ENCODE data around the gene EPHA5. TPM values are rescaled to one million over a fixed set of nuclear protein-coding genes. Genes with fewer than 3 reads are reported as not detected.

Gene EPHA5
- total RNA-seq (under 1 TPM; 0.11 to 0.15 TPM), polyA plus RNA-seq (under 1 TPM in 1 of 2 donors, not detected in 1; 0.02 TPM)
- long read RNA-seq, donor 1 = 0 reads
- long read RNA-seq, donor 2, partial matches to known transcripts = 32 of 32 reads
- long read RNA-seq, donor 2, other reads (novel, unspliced or antisense) = 0 of 32 reads
- long read RNA-seq, donor 3 = 0 reads
- long read RNA-seq, donor 4 = 0 reads
- long read RNA-seq, donor 5 = 0 reads

GRCh38 chr4:65670331-65671031 is at the start of gene EPHA5:
EPHA5 (minus strand) TSS chr4:65670489; CDS start chr4:65669742, 747 bp downstream.
- Histone ChIP-seq H3K4me3 (peak within 1 kb of the TSS; percentile 16), H3K4me1 (ENCODE audit: control insufficient read depth in 5 of 5, insufficient read depth in 5 of 5, low read length in 5 of 5) (peaks cover 0 to 27% (median 3%) of the 10 kb centered on the region in 5 donors), H3K9ac (ENCODE audit: insufficient read depth in 1 of 2, low read length in 2 of 2) (no peak within 1 kb of the TSS), H3K36me3 (ENCODE audit: control insufficient read depth in 4 of 4, insufficient read depth in 4 of 4, low read length in 4 of 4) (no peaks in the 10 kb centered on the region), H3K27me3 (ENCODE audit: control insufficient read depth in 3 of 3, insufficient read depth in 3 of 3, low read length in 2 of 3) (peaks cover 6 to 70% (median 59%) of the 10 kb centered on the region in 3 donors), H3K9me3 (ENCODE audit: control insufficient read depth in 4 of 4, insufficient read depth in 3 of 4, low read length in 3 of 4) (peaks cover 0 to 2% (median 0%) of the 10 kb centered on the region in 4 donors), H3K27ac (ENCODE audit: low read depth in 1 of 2, low read length in 1 of 2) (no peak within 1 kb of the TSS)
- no peak for TF ChIP-seq CTCF (IDR thresholded peaks at IDR 0.05; ENCODE audit: control extremely low read depth, extremely low read depth)
- peak; percentile 57 to 79 (median 72) for DNase-seq
- ATAC-seq (ENCODE audit: insufficient read depth, low FRiP score) = peak; percentile 80
- 0 to 2% methylated on average over 51 of the region's 51 CpGs for WGBS, 2 donors

DNA sequence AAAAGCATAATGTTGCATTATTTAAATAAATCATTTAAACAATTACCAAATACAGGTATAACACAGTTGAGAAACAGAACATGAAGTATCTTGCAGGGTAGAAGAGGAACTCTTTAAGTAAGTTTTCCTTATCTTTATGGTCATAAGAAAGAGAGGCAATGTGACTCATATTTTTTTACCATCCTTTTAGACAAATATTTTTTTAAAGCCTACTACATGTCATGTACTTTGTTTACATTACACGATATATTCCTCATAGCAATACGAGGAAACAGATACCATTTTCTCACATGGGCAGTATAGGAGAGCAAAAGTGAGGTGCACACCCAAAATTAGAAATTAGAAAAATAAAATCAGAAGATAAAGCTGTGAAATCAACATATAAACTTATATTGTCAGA is 49.3 kb upstream of the EPHA5 start:
- Histone ChIP-seq H3K4me1 (ENCODE audit: control insufficient read depth in 5 of 5, insufficient read depth in 5 of 5, low read length in 5 of 5) (no peaks in the 10 kb centered on the region), H3K4me3 (no peak overlapping the region), H3K9me3 (ENCODE audit: control insufficient read depth in 4 of 4, insufficient read depth in 3 of 4, low read length in 3 of 4) (no peaks in the 10 kb centered on the region), H3K9ac (ENCODE audit: insufficient read depth in 1 of 2, low read length in 2 of 2) (no peak overlapping the region), H3K27ac (ENCODE audit: low read depth in 1 of 2, low read length in 1 of 2) (no peak overlapping the region), H3K27me3 (ENCODE audit: control insufficient read depth in 3 of 3, insufficient read depth in 3 of 3, low read length in 2 of 3) (no peaks in the 10 kb centered on the region), H3K36me3 (ENCODE audit: control insufficient read depth in 4 of 4, insufficient read depth in 4 of 4, low read length in 4 of 4) (no peaks in the 10 kb centered on the region)
- ATAC-seq (ENCODE audit: insufficient read depth, low FRiP score) = no peak
- no peak for TF ChIP-seq CTCF (IDR thresholded peaks at IDR 0.05; ENCODE audit: control extremely low read depth, extremely low read depth)
- DNase-seq = no peak
- 62 to 81% methylated on average over 2 of the region's 2 CpGs for WGBS, 2 donors

- no peak overlapping the region for H3K9ac ChIP-seq (ENCODE audit: insufficient read depth in 1 of 2, low read length in 2 of 2)
- ATAC-seq (ENCODE audit: insufficient read depth, low FRiP score) = no peak
- H3K4me1 ChIP-seq (ENCODE audit: control insufficient read depth in 5 of 5, insufficient read depth in 5 of 5, low read length in 5 of 5) = no peaks in the 10 kb centered on the region
- no peaks in the 10 kb centered on the region for H3K36me3 ChIP-seq (ENCODE audit: control insufficient read depth in 4 of 4, insufficient read depth in 4 of 4, low read length in 4 of 4)
- no peak for DNase-seq
- no peak overlapping the region for H3K27ac ChIP-seq (ENCODE audit: low read depth in 1 of 2, low read length in 1 of 2)
- WGBS, 2 donors = 96% methylated on average over 1 of the region's 1 CpG
- TF ChIP-seq CTCF (IDR thresholded peaks at IDR 0.05; ENCODE audit: control extremely low read depth, extremely low read depth) = no peak
- H3K4me3 ChIP-seq = no peak overlapping the region
- H3K27me3 ChIP-seq (ENCODE audit: control insufficient read depth in 3 of 3, insufficient read depth in 3 of 3, low read length in 2 of 3) = no peaks in the 10 kb centered on the region
- no peaks in the 10 kb centered on the region for H3K9me3 ChIP-seq (ENCODE audit: control insufficient read depth in 4 of 4, insufficient read depth in 3 of 4, low read length in 3 of 4)
Observed at GRCh38 chr4:65698631-65699030, 28.3 kb upstream of the EPHA5 start.
